ENCODE data around the gene OGDHL.
A peak's percentile ranks its signal among the peaks of the same experiment; 100 is the strongest.
"Not testable (repeated sequence)": the region's sequence is repeated elsewhere in the genome, so short reads cannot be mapped to it uniquely, and the experiment has no call there.

The OGDHL gene

GRCh38 chr10:49756031-49756430 is 6.1 kb downstream of the OGDHL start:
- DNase-seq = no peak

GRCh38 chr10:49754951-49755350 is 7.2 kb downstream of the OGDHL start:
- not testable (repeated sequence) for DNase-seq

- DNase-seq = no peak
These were observed 9.5 kb downstream of the OGDHL start for GRCh38 chr10:49752584-49752983.

GRCh38 chr10:49751636-49752510 is 10.2 kb downstream of the OGDHL start:
- DNase-seq = no peak

- DNase-seq = no peak
These were observed 10.9 kb downstream of the OGDHL start for GRCh38 chr10:49751216-49751615.

GRCh38 chr10:49750546-49750945 is 11.6 kb downstream of the OGDHL start:
- no peak for DNase-seq

- DNase-seq = no peak
These were observed 12.3 kb downstream of the OGDHL start for GRCh38 chr10:49749556-49750491.

GRCh38 chr10:49749144-49749543 is 13.0 kb downstream of the OGDHL start:
- no peak for DNase-seq

GRCh38 chr10:49748006-49748405 is 14.1 kb downstream of the OGDHL start:
- DNase-seq = no peak

GRCh38 chr10:49747303-49747646 is 14.8 kb downstream of the OGDHL start:
- DNase-seq = no peak

GRCh38 chr10:49746626-49747302 is 15.4 kb downstream of the OGDHL start:
- DNase-seq = no peak

GRCh38 chr10:49745756-49746155 is 16.4 kb downstream of the OGDHL start:
- DNase-seq = no peak

- DNase-seq = no peak
These were observed 17.1 kb downstream of the OGDHL start for GRCh38 chr10:49744924-49745605.

- DNase-seq = no peak
These were observed 17.9 kb downstream of the OGDHL start for GRCh38 chr10:49744091-49744685.

- no peak for DNase-seq
These were observed 18.6 kb downstream of the OGDHL start for GRCh38 chr10:49743464-49744075.

GRCh38 chr10:49742683-49743463 is 19.2 kb downstream of the OGDHL start:
- no peak for DNase-seq

GRCh38 chr10:49741108-49741995 is 20.8 kb downstream of the OGDHL start:
- DNase-seq = peak in 1 of 14 donors; percentile 19

- DNase-seq = no peak
These were observed 21.6 kb downstream of the OGDHL start for GRCh38 chr10:49740346-49741107.

GRCh38 chr10:49739426-49739825 is 22.7 kb downstream of the OGDHL start:
- DNase-seq = no peak

Data from C1 segment of cervical spinal cord (tissue), 14 donors.